Left ventricle myocardium inferior (tissue), 1 donor: ENCODE measurements around the gene CD300A. TPM values are rescaled to one million over a fixed set of nuclear protein-coding genes. Genes with fewer than 3 reads are reported as not detected.

Source experiments
- DNase-seq: peaks from one replicate; pipeline ENCODE4 v3.0.0-alpha.2; 2020
- H3K27ac ChIP-seq: fragments of 200-600 bp; replicated peaks from 2 replicates; pipeline ENCODE4 v1.8.0; 2021
- H3K27me3 ChIP-seq: fragments of 200-600 bp; 2 replicates; pipeline ENCODE4 v1.8.0; 2021; ENCODE audit warnings: low read depth
- H3K36me3 ChIP-seq: fragments of 200-600 bp; 2 replicates; pipeline ENCODE4 v1.8.0; 2021
- H3K4me1 ChIP-seq: fragments of 200-600 bp; 2 replicates; pipeline ENCODE4 v1.8.0; 2021
- H3K4me3 ChIP-seq: fragments of 200-600 bp; 2 replicates; pipeline ENCODE4 v1.8.0; 2021; ENCODE audit warnings: mild to moderate bottlenecking, moderate library complexity
- H3K9me3 ChIP-seq: fragments of 200-600 bp; replicated peaks from 2 replicates; pipeline ENCODE4 v1.8.0; 2021
- intact Hi-C: fragments of 100-400 bp; cut with micrococcal nuclease; formaldehyde crosslinking; loops from one replicate; pipeline ENCODE4 v1.11.0; 2022
- total RNA-seq: library from RNA; stranded (reverse); fragmentation: NEBNext Ultra II Directional; extraction: Animal tissue kit (Norgen Biotek cat#: 25700); gene quantifications from one replicate; pipeline ENCODE4 v1.2.1, GENCODE V29; 2021
- TF ChIP-seq, protein P1 (sequence below): fragments of 200-600 bp; IDR thresholded peaks from 2 replicates; pipeline ENCODE4 v1.8.0; 2021; ENCODE audit warnings: antibody characterized with exemption, mild to moderate bottlenecking, borderline replicate concordance
- donor health status: DM: no; HTN: yes; CAD: no; lungs with severe emphysema.

Gene CD300A
- total RNA-seq, 1 donor from 2014 or later = 1.2 TPM

- H3K4me1 ChIP-seq = no peaks in the 10 kb centered on the region
- peaks cover 14% of the 10 kb centered on the region for H3K9me3 ChIP-seq
- H3K27me3 ChIP-seq = peaks cover 90% of the 10 kb centered on the region
- no peaks in the 10 kb centered on the region for H3K36me3 ChIP-seq
- H3K4me3 ChIP-seq = no peak overlapping the region
- DNase-seq = no peak
- TF ChIP-seq, protein P1, sequence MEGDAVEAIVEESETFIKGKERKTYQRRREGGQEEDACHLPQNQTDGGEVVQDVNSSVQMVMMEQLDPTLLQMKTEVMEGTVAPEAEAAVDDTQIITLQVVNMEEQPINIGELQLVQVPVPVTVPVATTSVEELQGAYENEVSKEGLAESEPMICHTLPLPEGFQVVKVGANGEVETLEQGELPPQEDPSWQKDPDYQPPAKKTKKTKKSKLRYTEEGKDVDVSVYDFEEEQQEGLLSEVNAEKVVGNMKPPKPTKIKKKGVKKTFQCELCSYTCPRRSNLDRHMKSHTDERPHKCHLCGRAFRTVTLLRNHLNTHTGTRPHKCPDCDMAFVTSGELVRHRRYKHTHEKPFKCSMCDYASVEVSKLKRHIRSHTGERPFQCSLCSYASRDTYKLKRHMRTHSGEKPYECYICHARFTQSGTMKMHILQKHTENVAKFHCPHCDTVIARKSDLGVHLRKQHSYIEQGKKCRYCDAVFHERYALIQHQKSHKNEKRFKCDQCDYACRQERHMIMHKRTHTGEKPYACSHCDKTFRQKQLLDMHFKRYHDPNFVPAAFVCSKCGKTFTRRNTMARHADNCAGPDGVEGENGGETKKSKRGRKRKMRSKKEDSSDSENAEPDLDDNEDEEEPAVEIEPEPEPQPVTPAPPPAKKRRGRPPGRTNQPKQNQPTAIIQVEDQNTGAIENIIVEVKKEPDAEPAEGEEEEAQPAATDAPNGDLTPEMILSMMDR = no peak
- H3K27ac ChIP-seq = no peak overlapping the region
- intact Hi-C loops = no loop called here
Measured at GRCh38 chr17:74472890-74473289, 6.5 kb downstream of the CD300A start.

DNA sequence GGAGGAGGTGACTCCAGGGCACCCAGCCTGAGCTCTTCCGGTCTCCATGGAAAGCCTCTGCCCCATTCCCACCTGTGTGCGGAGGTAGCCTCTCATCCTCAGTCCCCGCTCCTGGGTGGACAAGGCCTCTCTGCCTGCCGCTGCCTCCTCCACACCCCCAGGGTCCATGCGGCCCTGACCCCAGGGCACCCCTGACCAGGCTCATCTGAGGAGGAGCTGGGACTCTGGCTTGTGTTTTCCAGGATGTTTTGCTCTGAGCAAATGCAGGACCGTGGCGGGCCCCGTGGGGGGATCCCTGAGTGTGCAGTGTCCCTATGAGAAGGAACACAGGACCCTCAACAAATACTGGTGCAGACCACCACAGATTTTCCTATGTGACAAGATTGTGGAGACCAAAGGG is 6.9 kb downstream of the CD300A start:
- Histone ChIP-seq H3K27me3 (peaks cover 90% of the 10 kb centered on the region), H3K36me3 (no peaks in the 10 kb centered on the region), H3K9me3 (peaks cover 14% of the 10 kb centered on the region), H3K27ac (no peak overlapping the region), H3K4me1 (no peaks in the 10 kb centered on the region), H3K4me3 (no peak overlapping the region)
- DNase-seq = no peak
- TF ChIP-seq, protein P1 = no peak
- intact Hi-C loops = no loop called here

GRCh38 chr17:74474043-74474792 is 7.8 kb downstream of the CD300A start:
- no peak overlapping the region for H3K27ac ChIP-seq
- H3K4me1 ChIP-seq = no peaks in the 10 kb centered on the region
- intact Hi-C loops = no loop called here
- DNase-seq = no peak
- peaks cover 14% of the 10 kb centered on the region for H3K9me3 ChIP-seq
- H3K36me3 ChIP-seq = no peaks in the 10 kb centered on the region
- H3K27me3 ChIP-seq = peaks cover 90% of the 10 kb centered on the region
- no peak overlapping the region for H3K4me3 ChIP-seq
- TF ChIP-seq, protein P1 = no peak

GRCh38 chr17:74475189-74475588 is 8.8 kb downstream of the CD300A start:
- H3K9me3 ChIP-seq = peaks cover 14% of the 10 kb centered on the region
- H3K4me3 ChIP-seq = no peak overlapping the region
- no peaks in the 10 kb centered on the region for H3K4me1 ChIP-seq
- H3K27me3 ChIP-seq = peaks cover 90% of the 10 kb centered on the region
- intact Hi-C loops = no loop called here
- H3K27ac ChIP-seq = no peak overlapping the region
- TF ChIP-seq, protein P1 = no peak
- DNase-seq = no peak
- H3K36me3 ChIP-seq = no peaks in the 10 kb centered on the region

DNA sequence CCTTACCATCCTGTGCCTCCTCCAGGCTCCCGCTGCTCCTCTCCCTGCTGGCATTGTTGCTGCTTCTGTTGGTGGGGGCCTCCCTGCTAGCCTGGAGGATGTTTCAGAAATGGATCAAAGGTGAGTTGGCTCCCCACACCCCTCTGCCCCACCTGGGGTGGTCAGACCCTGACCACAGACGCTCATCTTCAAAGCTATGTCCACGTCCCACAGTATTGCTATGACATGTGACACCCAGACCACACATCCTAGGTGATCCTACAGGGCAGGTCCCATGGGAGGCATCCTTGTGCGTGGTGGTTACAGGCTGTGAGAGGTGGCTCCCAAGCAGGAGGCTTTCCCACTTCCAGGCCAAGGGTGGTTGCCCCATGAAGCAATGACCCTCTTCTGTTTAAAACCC is 11.0 kb downstream of the CD300A start:
- Histone ChIP-seq H3K9me3 (peaks cover 14% of the 10 kb centered on the region), H3K27me3 (peaks cover 90% of the 10 kb centered on the region), H3K27ac (no peak overlapping the region), H3K4me1 (no peaks in the 10 kb centered on the region), H3K4me3 (no peak overlapping the region), H3K36me3 (no peaks in the 10 kb centered on the region)
- intact Hi-C loops = no loop called here
- TF ChIP-seq, protein P1 = no peak
- no peak for DNase-seq
